HK-2 (cell line): ENCODE measurements around the gene BRD8.

ENCODE experiments used
- DNase-seq: peaks from one replicate; pipeline ENCODE4 v3.0.0-alpha.2; 2018; ENCODE audit not compliant: unreplicated experiment

BRD8 gene

GRCh38 chr5:138096997-138097828 is 81.2 kb downstream of the BRD8 start:
- DNase-seq, result no peak

- DNase-seq, result no peak
Measured at GRCh38 chr5:138096363-138096762, 82.1 kb downstream of the BRD8 start.

DNA sequence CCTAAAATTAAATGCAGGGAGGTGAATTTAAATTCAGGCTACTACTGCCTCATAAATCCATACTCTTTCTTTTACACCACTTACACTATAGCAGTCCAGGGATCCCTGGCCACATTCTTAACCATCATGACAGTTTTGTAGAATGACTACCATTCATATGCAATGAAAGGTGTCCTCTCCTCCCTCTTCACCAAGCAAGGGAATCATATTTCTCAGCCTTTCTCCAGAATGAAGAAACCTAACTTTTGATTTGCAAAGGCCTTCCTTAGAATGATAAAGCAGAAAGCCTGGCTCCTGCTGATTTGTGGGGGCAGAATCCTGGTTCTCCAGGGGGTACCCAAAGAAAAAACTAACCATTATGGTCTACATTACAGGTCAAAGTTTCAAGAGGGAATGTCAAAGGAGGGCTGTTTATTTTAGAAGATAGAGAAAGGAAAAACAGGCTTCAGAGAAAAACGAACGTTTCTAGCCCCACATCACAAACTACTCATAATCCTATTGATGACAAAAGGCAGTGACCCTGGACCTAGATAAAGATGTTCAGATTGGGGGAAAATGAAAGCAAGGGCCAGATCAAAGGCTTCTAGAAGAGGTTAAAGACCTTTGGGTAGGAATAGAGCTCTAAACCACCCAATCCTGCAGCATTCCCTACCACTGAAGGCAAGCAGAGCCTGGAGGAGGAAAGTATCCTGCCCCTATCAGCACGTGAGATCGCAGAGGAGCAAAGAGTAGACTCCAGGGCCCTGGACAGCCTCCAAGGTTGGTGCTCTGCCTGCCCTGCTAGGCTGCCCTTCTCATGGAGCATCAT is 83.1 kb downstream of the BRD8 start:
- DNase-seq, result no peak

DNA sequence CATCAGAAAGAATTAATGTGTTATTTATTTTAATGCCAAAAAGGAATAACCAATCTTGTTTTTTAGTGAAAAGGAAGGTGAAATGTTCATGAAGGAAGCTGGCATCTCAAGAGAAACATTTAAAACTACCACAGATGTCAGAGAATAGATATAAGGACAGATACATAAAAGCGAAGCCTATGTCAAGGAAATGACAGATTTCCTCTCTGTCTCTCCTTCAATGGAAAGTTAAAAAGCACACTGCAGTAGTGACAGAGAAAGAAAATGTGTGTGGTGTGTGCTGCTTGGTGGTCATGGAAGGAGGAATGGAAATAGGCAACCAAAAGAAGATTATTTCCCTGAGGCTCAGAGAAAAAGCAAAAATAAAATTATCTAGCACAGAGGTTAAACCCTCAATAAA is 85.4 kb downstream of the BRD8 start:
- no peak for DNase-seq

GRCh38 chr5:138092301-138092700 is 86.1 kb downstream of the BRD8 start:
- no peak for DNase-seq

- DNase-seq, result no peak
Measured at GRCh38 chr5:138091685-138092084, 86.7 kb downstream of the BRD8 start.
